Caki2 (cell line): ENCODE data around the gene CNGB1. TPM values are rescaled to one million over a fixed set of nuclear protein-coding genes. Genes with fewer than 3 reads are reported as not detected.
"Not testable (repeated sequence)": the region's sequence is repeated elsewhere in the genome, so short reads cannot be mapped to it uniquely, and the experiment has no call there.

Experiments used
- DNase-seq: peaks from one replicate; pipeline ENCODE4 v3.0.0-alpha.2; 2015; ENCODE audit warnings: low read depth
- in situ Hi-C: cut with HindIII; loops from 2 replicates; pipeline ENCODE4 v1.10.0; 2016; ENCODE audit warnings: low sequenced_read_pairs, low pct_unique_long_range_greater_than_20kb, mixed read lengths
- total RNA-seq: library from RNA; depleted of rRNA; stranded (reverse); fragments of >200 nt; shearing (Covaris generic); gene quantifications from 2 replicates; pipeline ENCODE4 v1.2.3, GENCODE V29; 2014; ENCODE audit warnings: low replicate concordance

Gene CNGB1
- total RNA-seq, 1 experiment from 2014 or later: 0.20 TPM

DNA sequence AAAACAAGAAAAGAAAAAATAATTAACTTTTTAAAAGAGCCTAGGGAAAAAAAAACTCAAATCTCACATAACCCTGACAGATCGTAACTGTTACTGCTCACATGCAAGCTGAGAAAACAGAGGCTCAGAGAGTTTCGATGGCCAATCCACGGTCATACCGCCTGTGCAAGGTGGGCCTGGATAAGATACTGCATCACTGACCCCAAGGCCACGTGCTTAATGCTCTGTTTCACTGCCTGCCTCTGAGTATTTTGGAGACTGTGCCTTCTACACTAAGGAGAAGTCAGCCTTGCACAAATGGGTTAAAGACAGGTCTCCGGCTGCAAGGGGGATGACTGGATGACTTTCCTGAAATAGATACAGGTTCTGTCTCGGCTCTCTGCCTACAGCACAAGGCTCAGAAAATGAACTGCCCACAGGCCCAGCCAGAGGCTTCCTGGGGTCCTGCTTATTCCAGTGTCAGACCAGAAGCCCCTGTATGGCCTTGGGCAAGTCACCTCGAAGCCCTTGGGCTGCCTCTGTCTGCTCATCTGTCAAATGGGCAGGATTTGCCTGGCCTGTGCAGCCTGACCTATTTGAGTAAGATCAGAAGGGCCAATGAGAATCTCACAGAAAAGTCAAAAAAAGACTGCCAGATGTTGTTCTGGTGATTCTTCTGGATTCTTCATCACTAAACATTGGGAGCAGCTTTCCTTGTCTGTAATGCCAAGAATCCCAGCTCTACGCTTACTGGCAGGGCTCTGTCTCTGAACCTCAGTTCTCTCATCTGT is 25.8 kb downstream of the CNGB1 start:
- in situ Hi-C loops: no loop called here
- peak; percentile 72 for DNase-seq

DNA sequence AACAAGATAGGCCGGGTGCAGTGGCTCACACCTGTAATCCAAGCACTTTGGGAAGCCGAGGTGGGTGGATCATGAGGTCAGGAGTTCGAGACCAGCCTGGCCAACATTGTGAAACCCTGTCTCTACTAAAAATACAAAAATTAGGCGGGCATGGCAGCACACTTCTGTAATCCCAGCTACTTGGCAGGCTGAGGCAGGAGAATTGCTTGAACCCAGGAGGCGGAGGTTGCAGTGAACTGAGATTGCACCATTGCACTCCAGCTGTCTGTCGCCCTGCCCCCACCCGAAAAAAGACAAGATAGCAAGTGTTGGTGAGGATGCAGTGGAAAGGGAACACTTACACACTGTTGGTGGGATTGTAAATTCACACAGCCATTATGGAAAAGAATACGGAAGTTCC is 27.5 kb downstream of the CNGB1 start:
- DNase-seq, in situ Hi-C loops: not testable (repeated sequence)

DNA sequence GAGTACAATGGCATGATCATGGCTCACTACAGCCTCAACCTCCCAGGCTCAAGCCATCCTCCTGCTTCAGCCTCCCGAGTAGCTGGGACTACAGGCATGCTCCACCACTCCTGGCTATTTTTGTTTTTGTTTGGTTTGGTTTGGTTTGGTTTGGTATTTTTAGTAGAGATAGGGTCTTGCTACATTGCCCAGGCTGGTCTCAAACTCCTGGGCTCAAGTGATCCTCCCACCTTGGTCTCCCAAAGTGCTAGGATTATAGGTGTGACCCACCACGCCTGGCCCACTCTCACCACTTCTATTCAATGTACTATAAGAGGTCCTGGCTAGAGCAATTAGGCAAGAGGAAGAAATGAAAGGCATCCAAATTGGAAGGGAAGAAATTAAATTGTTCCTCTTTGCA is 29.0 kb downstream of the CNGB1 start:
- DNase-seq, in situ Hi-C loops: not testable (repeated sequence)

- peak; percentile 22 for DNase-seq
- in situ Hi-C loops: no loop called here
Observed at GRCh38 chr16:57941016-57941664, 29.8 kb downstream of the CNGB1 start.

DNA sequence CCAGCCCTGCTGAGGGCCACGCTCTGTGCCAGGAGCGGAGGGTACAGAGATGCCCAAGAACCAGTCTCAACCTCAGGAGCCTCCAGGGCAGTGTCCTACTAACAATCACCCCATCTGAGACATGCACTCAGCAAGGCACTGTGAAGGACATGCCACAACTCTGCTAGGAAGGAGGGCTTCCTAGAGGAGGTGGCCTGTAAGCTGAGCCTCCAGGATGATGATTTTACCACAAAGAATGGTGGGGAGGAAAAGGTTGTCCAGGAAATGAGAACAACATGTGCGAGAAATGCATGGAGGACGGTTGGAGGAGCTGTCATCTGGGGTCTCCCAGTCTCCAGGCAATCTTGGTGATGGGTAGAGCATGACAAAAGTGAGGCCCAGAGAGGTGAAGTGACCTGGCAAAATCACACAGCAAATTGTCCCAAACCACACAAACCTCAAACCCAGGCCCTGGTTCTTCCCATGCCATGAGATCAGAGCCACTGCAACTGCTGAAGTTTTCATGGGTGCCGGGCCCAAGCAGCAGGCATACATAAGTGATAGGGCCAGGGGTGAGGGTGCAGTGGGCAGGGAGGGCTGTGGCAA is 30.5 kb downstream of the CNGB1 start:
- in situ Hi-C loops: no loop called here
- DNase-seq: no peak

- DNase-seq: no peak
- in situ Hi-C loops: no loop called here
Observed at GRCh38 chr16:57939872-57940224, 31.1 kb downstream of the CNGB1 start.

DNA sequence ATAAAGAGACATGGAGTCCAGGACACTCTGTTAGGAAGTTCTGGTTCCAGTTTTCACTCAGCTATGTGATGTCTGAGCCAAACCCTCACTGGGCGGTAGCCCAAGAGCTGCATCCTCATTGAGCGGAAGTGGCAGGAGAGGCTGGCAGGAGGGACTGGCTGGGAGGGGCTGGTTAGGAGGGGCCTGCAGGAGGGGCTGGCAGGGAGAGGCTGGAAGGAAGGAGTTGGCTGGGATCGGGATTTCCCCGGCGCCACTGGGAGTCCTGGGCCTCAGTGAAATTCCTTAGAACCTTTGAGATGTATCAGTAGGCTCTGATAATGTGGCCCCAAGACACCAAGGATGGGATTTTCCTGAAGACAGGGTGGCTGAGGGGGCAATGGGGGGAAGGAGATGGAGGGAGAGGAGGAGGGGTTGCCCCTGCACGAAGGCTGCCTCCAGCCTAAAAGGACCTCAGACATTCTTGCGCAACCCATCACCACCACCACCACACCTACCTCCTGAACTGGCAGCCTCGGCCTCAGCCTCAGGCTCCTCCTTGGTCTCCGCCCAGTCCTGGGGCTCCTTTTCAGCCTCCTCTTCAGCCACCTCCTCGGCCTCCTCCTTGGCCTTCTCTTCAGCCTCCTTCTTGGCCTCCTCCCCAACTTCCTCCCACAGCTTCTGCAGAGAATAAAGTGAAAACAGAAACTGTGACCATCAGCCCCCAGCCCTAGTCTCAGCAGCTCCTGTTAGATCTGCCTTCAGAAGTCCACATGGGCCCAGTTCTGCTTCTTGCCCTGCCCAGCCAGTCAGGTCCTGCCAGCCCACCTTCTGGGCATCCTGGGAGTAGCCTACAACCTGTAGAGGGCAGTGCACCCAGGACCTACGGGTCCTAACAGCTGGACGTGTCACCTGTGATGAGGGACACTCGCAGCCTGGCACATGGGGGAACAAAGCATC is 31.7 kb downstream of the CNGB1 start:
- in situ Hi-C loops: no loop called here
- peak; percentile 93 for DNase-seq

- DNase-seq: no peak
- in situ Hi-C loops: no loop called here
Observed at GRCh38 chr16:57938484-57938883, 32.4 kb downstream of the CNGB1 start.

- in situ Hi-C loops: no loop called here
- DNase-seq: no peak
Observed at GRCh38 chr16:57937861-57938260, 33.1 kb downstream of the CNGB1 start.

- peak; percentile 80 for DNase-seq
- in situ Hi-C loops: no loop called here
Observed at GRCh38 chr16:57935904-57936303, 35.0 kb downstream of the CNGB1 start.

DNA sequence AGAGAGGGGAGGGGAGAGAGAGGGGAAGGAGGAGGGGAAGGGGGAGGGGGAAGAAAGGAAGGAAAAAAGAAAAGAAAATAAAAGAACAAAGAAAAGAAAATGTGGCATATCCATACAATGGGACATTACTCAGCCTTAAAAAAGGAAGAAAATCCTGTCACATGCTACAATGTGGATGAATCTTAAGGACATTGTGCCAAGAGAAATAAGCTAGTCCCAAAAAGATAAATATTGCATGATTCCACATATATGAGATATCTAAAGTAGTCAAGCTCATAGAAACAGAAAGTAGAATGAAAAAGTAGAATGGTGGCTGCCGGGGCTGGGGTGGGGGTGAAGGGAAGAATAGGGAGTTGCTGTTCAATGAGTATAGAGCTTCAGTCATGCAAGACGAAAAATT is 40.4 kb downstream of the CNGB1 start:
- in situ Hi-C loops: no loop called here
- no peak for DNase-seq

- in situ Hi-C loops: no loop called here
Observed at GRCh38 chr16:57929250-57929649, 41.7 kb downstream of the CNGB1 start.

GRCh38 chr16:57926041-57926440 is 44.9 kb downstream of the CNGB1 start:
- DNase-seq: no peak
- in situ Hi-C loops: no loop called here

More at GRCh38 chr16:57929250-57929649, 41.7 kb downstream of the CNGB1 start:
- no peak for DNase-seq

- DNase-seq: no peak
- in situ Hi-C loops: no loop called here
Observed at GRCh38 chr16:57925310-57925709, 45.6 kb downstream of the CNGB1 start.

DNA sequence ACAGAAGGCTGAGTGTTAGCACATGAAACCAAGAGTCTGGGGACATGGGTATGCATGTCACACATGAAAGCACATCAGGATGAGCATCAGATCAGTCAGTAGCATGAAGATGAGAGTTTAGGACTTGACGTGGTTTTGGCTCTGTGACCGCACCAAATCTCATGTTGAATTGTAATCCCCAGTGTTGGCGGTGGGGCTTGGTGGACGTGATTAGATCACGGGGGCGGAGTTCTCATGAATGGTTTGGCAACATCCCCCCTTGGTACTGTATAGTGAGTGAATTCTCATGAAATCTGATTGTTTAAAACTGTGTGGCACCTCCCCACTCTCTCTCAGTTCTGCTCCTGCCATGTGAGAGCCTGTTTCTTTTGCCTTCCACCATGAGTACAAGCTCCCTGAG is 46.4 kb downstream of the CNGB1 start:
- in situ Hi-C loops: no loop called here
- DNase-seq: no peak

DNA sequence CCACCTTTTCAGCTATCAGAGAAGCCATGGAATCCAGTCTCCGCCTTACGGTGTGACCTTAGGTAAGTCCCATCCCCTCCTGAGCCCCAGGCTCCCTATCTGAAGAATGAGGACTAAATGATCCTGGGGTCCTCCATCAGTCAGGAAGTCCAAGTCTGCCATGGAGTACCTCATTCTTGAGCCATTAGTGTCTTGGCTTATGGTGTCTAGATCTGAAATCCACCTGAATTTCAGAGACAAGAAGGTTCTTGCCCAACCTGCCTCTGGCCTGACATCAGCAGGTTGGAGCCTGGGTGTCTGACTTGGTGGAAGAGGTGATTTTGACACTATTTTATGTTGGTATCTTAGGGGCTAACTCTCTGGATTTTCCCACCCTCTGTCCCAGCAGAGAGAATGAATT is 47.1 kb downstream of the CNGB1 start:
- no peak for DNase-seq
- in situ Hi-C loops: no loop called here

DNA sequence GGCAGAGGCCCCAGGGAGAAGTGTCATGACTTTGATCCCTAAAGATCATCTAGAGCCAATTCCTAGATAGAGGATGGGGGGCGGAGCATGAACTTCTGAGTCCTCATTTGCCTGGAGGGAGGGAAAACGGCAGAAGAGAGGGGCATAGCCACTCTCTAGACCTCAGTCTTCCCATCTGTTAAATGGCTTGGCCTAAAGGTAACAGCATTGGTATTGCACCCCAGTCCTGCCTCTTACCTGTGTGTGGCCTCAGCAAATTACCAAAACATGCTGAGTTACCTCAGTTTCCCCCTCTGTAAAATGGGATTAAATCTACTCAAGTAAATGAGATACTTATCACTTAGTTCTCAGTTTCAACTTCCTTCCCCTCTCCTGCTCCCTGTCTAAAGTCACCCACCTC is 47.5 kb downstream of the CNGB1 start:
- in situ Hi-C loops: no loop called here
- no peak for DNase-seq

DNA sequence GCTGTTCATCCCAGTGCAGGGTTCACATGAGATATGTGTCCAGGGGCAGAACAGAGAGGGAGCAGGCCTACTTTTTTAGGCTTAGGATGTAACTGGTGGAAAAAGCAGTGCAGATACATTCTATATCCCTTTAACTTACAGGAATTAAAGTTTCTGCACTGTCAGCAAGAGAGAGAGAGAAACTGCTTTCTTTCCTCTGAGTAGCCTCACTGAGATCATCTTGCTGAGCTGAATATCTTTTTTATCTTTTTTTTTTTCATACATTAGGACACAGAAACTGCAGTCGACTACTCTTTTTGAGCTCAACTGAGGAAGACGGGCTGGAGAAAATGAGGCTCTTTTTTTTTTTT is 50.1 kb downstream of the CNGB1 start:
- no peak for DNase-seq
- in situ Hi-C loops: no loop called here
